Suprapubic skin (tissue), 4 donors: ENCODE data around the gene INHBC. TPM values are rescaled to one million over a fixed set of nuclear protein-coding genes. Genes with fewer than 3 reads are reported as not detected.

ENCODE experiments used
- DNase-seq, 2 donors: peaks; one replicate each; pipeline ENCODE4 v3.0.0-alpha.2; 2019; ENCODE audit warnings: low spot score in 2 of 2
- H3K27ac ChIP-seq: fragments of 200-600 bp; sonication (generic); one replicate; pipeline ENCODE4 v1.5.1; 2019
- H3K27me3 ChIP-seq: fragments of 200-600 bp; sonication (generic); one replicate; pipeline ENCODE4 v1.5.1; 2019
- H3K36me3 ChIP-seq: fragments of 200-600 bp; sonication (generic); one replicate; pipeline ENCODE4 v1.5.1; 2019
- H3K4me1 ChIP-seq: fragments of 200-600 bp; sonication (generic); one replicate; pipeline ENCODE4 v1.5.1; 2019
- H3K4me3 ChIP-seq: fragments of 200-600 bp; sonication (generic); one replicate; pipeline ENCODE4 v1.5.1; 2019; ENCODE audit warnings: mild to moderate bottlenecking
- H3K9me3 ChIP-seq: fragments of 200-600 bp; sonication (generic); one replicate; pipeline ENCODE4 v1.5.1; 2019
- CTCF ChIP-seq, 2 donors: fragments of 200-600 bp in 1 of 2; fragments of 450-650 bp in 1 of 2; sonication (generic) in 1 of 2; IDR thresholded peaks; one replicate each; pipeline ENCODE4 v1.5.1; 2016 to 2019; ENCODE audit warnings: antibody characterized with exemption in 2 of 2, mild to moderate bottlenecking in 1 of 2, moderate library complexity in 1 of 2
- EP300 ChIP-seq: sonication (generic); formaldehyde crosslinking; IDR thresholded peaks from one replicate; pipeline ENCODE4 v1.6.1; 2017; ENCODE audit warnings: antibody characterized with exemption
- POLR2A ChIP-seq, 2 donors: fragments of 450-650 bp; IDR thresholded peaks; one replicate each; pipeline ENCODE4 v1.6.1; 2017; ENCODE audit warnings: antibody characterized with exemption in 2 of 2, mild to moderate bottlenecking in 2 of 2, moderate library complexity in 2 of 2
- POLR2AphosphoS5 ChIP-seq, 3 donors: sonication (generic); formaldehyde crosslinking; IDR thresholded peaks; one replicate each; pipeline ENCODE4 v1.6.1; 2017; ENCODE audit warnings: antibody characterized with exemption in 3 of 3
- WGBS: methylation state at CpG from one replicate; pipeline ENCODE4 v1.1.5; 2018; 5-methylcytosine and 5-hydroxymethylcytosine counted together
- total RNA-seq, 4 donors: library from RNA; depleted of rRNA; stranded (reverse); fragments of >200 nt; gene quantifications; one replicate each; pipeline ENCODE4 v1.1.0, GENCODE V29; 2016

Gene INHBC
- total RNA-seq, 4 donors from 2014 or later, result not detected

GRCh38 chr12:57470970-57471656, 36.5 kb downstream of the INHBC start:
- DNase-seq, result no peak
- WGBS, result 100% methylated on average over 3 of the region's 4 CpGs
- no peaks in the 10 kb centered on the region for H3K9me3 ChIP-seq
- no peak overlapping the region for H3K27ac ChIP-seq
- H3K27me3 ChIP-seq, result peaks cover 33% of the 10 kb centered on the region
- no peak for TF ChIP-seq EP300
- TF ChIP-seq CTCF (IDR thresholded peaks at IDR 0.05), result no peak
- TF ChIP-seq POLR2AphosphoS5 (IDR thresholded peaks at IDR 0.05), result no peak
- TF ChIP-seq POLR2A (IDR thresholded peaks at IDR 0.05), result no peak
- no peak overlapping the region for H3K4me3 ChIP-seq
- H3K36me3 ChIP-seq, result peaks cover 5% of the 10 kb centered on the region
- H3K4me1 ChIP-seq, result peaks cover 14% of the 10 kb centered on the region

GRCh38 chr12:57471661-57472060, 37.1 kb downstream of the INHBC start:
- no peaks in the 10 kb centered on the region for H3K9me3 ChIP-seq
- DNase-seq, result no peak
- TF ChIP-seq CTCF (IDR thresholded peaks at IDR 0.05) (no peak), EP300 (no peak), POLR2AphosphoS5 (IDR thresholded peaks at IDR 0.05) (no peak), POLR2A (IDR thresholded peaks at IDR 0.05) (no peak)
- 84% methylated on average over 3 of the region's 3 CpGs for WGBS
- H3K27ac ChIP-seq, result no peak overlapping the region
- no peak overlapping the region for H3K4me3 ChIP-seq
- H3K36me3 ChIP-seq, result peaks cover 5% of the 10 kb centered on the region
- peaks cover 17% of the 10 kb centered on the region for H3K4me1 ChIP-seq
- H3K27me3 ChIP-seq, result peaks cover 39% of the 10 kb centered on the region

GRCh38 chr12:57472391-57472790, 37.8 kb downstream of the INHBC start:
- WGBS, result 85% methylated on average over 3 of the region's 3 CpGs
- Histone ChIP-seq H3K36me3 (peaks cover 5% of the 10 kb centered on the region), H3K9me3 (no peaks in the 10 kb centered on the region), H3K4me3 (no peak overlapping the region), H3K27ac (no peak overlapping the region), H3K27me3 (peaks cover 42% of the 10 kb centered on the region), H3K4me1 (peaks cover 17% of the 10 kb centered on the region)
- no peak for DNase-seq
- no peak for TF ChIP-seq EP300
- TF ChIP-seq CTCF (IDR thresholded peaks at IDR 0.05), result no peak
- TF ChIP-seq POLR2A (IDR thresholded peaks at IDR 0.05), result no peak
- TF ChIP-seq POLR2AphosphoS5 (IDR thresholded peaks at IDR 0.05), result no peak

- Histone ChIP-seq H3K4me1 (peaks cover 17% of the 10 kb centered on the region), H3K9me3 (no peaks in the 10 kb centered on the region), H3K36me3 (peaks cover 5% of the 10 kb centered on the region), H3K4me3 (no peak overlapping the region), H3K27ac (no peak overlapping the region), H3K27me3 (peaks cover 43% of the 10 kb centered on the region)
- DNase-seq, result no peak
- TF ChIP-seq EP300 (no peak), POLR2AphosphoS5 (IDR thresholded peaks at IDR 0.05) (no peak), POLR2A (IDR thresholded peaks at IDR 0.05) (no peak), CTCF (IDR thresholded peaks at IDR 0.05) (no peak)
- 51% methylated on average over 3 of the region's 3 CpGs for WGBS
Observed at GRCh38 chr12:57473392-57473791, 38.8 kb downstream of the INHBC start.

GRCh38 chr12:57473886-57474285, 39.3 kb downstream of the INHBC start:
- Histone ChIP-seq H3K4me1 (peaks cover 17% of the 10 kb centered on the region), H3K27me3 (peaks cover 43% of the 10 kb centered on the region), H3K9me3 (no peaks in the 10 kb centered on the region), H3K4me3 (no peak overlapping the region), H3K36me3 (peaks cover 5% of the 10 kb centered on the region), H3K27ac (no peak overlapping the region)
- TF ChIP-seq CTCF (IDR thresholded peaks at IDR 0.05) (no peak), EP300 (no peak), POLR2A (IDR thresholded peaks at IDR 0.05) (no peak), POLR2AphosphoS5 (IDR thresholded peaks at IDR 0.05) (no peak)
- DNase-seq, result no peak
- 81% methylated on average over 5 of the region's 5 CpGs for WGBS
